DOHH2 (cell line): ENCODE data around the gene DCANP1.

Experiments used
- CTCF ChIP-seq: fragments of 200-600 bp; sonication (generic); IDR thresholded peaks from one replicate; pipeline ENCODE4 v1.5.1; 2014; ENCODE audit warnings: antibody characterized with exemption, mild to moderate bottlenecking, low read depth, low read length; ENCODE audit not compliant: poor library complexity, severe bottlenecking
- EZH2phosphoT487 ChIP-seq: fragments of 200-600 bp; sonication (generic); IDR thresholded peaks from 2 replicates; pipeline ENCODE4 v1.6.1; 2017; ENCODE audit warnings: borderline replicate concordance, mild to moderate bottlenecking, antibody characterized with exemption, low read length, moderate library complexity, mixed read lengths

- TF ChIP-seq EZH2phosphoT487 = no peak
- no peak for TF ChIP-seq CTCF
Measured at GRCh38 chr5:135483254-135483653, 36.1 kb upstream of the DCANP1 start.
